Naive B cell (primary cell): ENCODE results near the gene NEDD4. TPM values are rescaled to one million over a fixed set of nuclear protein-coding genes. Genes with fewer than 3 reads are reported as not detected.

Source experiments
- ATAC-seq, 2 donors: fragments of 150-1000 bp; cut with Tn5 transposase; 2 replicates each; pipeline ENCODE4 v1.10.0; 2021; ENCODE audit warnings: low read depth in 2 of 2, mild to moderate bottlenecking in 2 of 2, moderate library complexity in 2 of 2
- DNase-seq: peaks from one replicate; pipeline ENCODE4 v3.0.0; 2022
- H3K27ac Mint-ChIP-seq, 6 donors: one replicate each; pipeline ENCODE4 v1.8.0; 2020 to 2022; ENCODE audit warnings: mild to moderate bottlenecking in 6 of 6, mixed read lengths in 6 of 6, moderate library complexity in 5 of 6, inconsistent platforms in 2 of 6
- H3K27me3 Mint-ChIP-seq, 3 donors: one replicate each; pipeline ENCODE4 v1.8.0; 2021 to 2022; ENCODE audit warnings: mixed read lengths in 3 of 3, mild to moderate bottlenecking in 1 of 3
- H3K36me3 Mint-ChIP-seq, 2 donors: one replicate each; pipeline ENCODE4 v1.8.0; 2020 to 2022; ENCODE audit warnings: mixed read lengths in 2 of 2, inconsistent platforms in 1 of 2, mild to moderate bottlenecking in 1 of 2
- H3K4me1 Mint-ChIP-seq, 3 donors: one replicate each; pipeline ENCODE4 v1.8.0; 2020 to 2022; ENCODE audit warnings: mixed read lengths in 3 of 3, inconsistent platforms in 1 of 3, mild to moderate bottlenecking in 1 of 3, moderate library complexity in 1 of 3
- H3K4me3 Mint-ChIP-seq, 8 donors: one replicate each; pipeline ENCODE4 v1.8.0; 2020 to 2022; ENCODE audit warnings: mild to moderate bottlenecking in 8 of 8, mixed read lengths in 8 of 8, moderate library complexity in 8 of 8, inconsistent platforms in 2 of 8
- H3K9me3 Mint-ChIP-seq, 7 donors: one replicate each; pipeline ENCODE4 v1.8.0; 2020 to 2022; ENCODE audit warnings: mixed read lengths in 7 of 7, mild to moderate bottlenecking in 5 of 7, inconsistent platforms in 2 of 7, moderate library complexity in 1 of 7
- polyA plus RNA-seq, 6 donors: library from polyadenylated mRNA; unstranded; fragments of 300-500 nt; fragmentation: Illumina TruSeq; gene quantifications; one replicate each; pipeline ENCODE4 v1.2.3, GENCODE V29; 2021; ENCODE audit warnings: low read depth in 6 of 6

NEDD4 gene
- polyA plus RNA-seq, 6 donors from 2014 or later = 0.18 to 0.68 (median 0.25) TPM; not detected in 1

DNA sequence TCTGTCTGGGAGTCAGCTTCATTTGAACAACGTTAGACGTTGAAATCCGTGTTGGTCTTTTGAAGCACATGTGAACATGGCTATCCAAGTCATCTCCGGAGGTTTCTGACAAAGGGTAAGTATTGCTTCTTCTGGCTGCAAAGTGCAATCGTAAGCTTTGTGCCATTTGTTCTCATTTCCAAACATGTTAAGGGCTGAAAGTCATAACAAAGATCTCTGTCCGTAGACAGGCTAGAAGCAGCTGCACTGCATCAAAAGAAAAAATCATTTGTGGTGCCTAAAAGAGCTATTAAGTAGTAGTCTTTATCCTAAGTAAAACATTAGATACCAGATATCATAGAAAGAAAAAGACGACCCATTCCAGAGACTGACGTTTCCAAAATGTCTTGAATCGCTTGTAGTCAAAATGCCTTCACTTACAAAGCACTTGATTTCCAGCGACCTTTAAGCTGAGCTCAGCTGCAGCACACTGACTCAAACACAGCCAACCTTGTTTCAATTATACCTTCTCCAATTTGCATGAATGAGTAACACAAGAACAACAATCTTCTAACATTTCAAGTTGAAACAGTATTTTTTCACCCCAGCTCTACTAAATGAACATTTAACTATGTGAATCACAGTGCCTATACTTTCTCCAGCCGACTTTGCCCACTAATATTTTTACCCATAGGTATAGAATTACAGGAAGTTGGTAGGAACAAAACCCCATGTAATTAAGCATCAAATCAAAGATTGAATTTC, 76.6 kb downstream of the NEDD4 start:
- no peak for ATAC-seq
- no peak overlapping the region for H3K4me3 Mint-ChIP-seq
- DNase-seq = no peak
- no peak overlapping the region for H3K27ac Mint-ChIP-seq
- no peaks in the 10 kb centered on the region for H3K36me3 Mint-ChIP-seq
- no peaks in the 10 kb centered on the region for H3K27me3 Mint-ChIP-seq
- H3K4me1 Mint-ChIP-seq = no peaks in the 10 kb centered on the region
- no peaks in the 10 kb centered on the region for H3K9me3 Mint-ChIP-seq

DNA sequence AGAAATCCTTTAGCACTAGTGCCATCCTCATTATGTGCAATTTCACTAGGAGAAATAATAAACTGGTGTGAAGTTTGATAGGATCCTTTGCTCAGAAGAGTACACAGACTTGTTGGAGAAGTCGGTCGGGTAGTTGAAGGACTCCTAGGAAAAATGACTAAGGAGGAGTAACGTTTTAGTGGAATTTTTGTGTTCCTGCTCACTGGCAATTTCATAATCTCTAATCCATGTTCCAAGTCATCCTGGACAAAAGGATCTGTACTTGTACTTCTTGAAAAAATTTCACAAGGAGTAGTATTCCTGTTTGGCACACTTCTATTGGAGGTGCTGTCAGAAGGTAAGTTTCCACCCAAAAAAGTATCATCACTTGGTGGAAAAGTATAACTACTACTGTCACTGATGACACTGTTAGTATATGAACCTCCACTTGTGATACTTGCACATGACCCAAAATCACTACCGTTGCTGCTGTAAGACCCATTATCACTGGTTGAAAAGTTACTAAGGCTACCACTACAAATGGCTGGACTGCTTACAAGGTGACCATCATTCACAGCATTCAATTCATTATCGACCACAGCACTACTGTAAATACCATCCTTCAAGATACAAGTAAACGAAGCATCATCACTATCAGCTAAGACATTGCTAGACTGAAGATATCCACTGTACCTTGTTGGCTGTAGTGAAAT, 77.4 kb downstream of the NEDD4 start:
- Mint-ChIP-seq H3K9me3 (no peaks in the 10 kb centered on the region), H3K4me3 (no peak overlapping the region), H3K36me3 (no peaks in the 10 kb centered on the region), H3K27ac (no peak overlapping the region), H3K27me3 (no peaks in the 10 kb centered on the region), H3K4me1 (no peaks in the 10 kb centered on the region)
- DNase-seq (no peak), ATAC-seq (no peak)

DNA sequence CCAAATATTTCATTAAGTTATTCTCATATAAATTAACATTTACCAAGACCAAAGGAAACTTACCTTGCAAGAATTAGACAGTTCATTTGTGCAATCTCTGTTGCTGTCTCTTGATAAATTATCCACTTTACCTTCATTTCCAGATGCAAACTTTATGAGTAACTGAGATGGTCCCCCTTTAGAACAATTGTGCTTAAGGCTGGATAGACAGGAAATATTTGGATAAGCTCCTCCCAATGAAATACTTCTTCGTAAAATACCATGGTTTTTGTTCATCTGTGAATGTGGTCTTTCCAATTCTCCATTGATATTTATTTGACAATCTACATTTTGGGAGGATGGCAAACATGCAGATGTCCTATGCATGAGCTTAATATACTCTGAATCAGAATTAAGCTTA, 78.2 kb downstream of the NEDD4 start:
- no peak overlapping the region for H3K4me3 Mint-ChIP-seq
- no peak overlapping the region for H3K27ac Mint-ChIP-seq
- no peaks in the 10 kb centered on the region for H3K36me3 Mint-ChIP-seq
- H3K27me3 Mint-ChIP-seq = no peaks in the 10 kb centered on the region
- no peaks in the 10 kb centered on the region for H3K9me3 Mint-ChIP-seq
- no peaks in the 10 kb centered on the region for H3K4me1 Mint-ChIP-seq
- no peak for DNase-seq
- ATAC-seq = no peak

DNA sequence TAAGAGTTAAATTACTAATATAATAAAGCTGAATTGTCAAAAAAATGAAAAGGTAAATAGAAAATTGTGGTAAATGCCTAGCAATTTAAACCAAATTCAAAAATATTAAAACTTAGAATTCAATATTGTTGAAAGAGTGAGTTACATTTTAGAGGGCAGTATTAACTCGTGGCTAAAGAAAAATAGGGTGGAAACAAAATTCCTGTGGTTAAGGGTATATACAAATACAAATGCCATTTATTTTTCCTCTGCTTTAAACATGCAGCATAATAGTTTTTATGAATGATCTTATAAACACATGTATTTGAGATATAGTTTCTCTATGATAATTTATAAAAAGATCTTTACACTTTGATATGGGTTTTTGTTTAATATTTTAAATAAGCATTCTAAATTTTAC, 79.0 kb downstream of the NEDD4 start:
- ATAC-seq (no peak), DNase-seq (no peak)
- Mint-ChIP-seq H3K4me1 (no peaks in the 10 kb centered on the region), H3K4me3 (no peak overlapping the region), H3K27ac (no peak overlapping the region), H3K36me3 (no peaks in the 10 kb centered on the region), H3K27me3 (no peaks in the 10 kb centered on the region), H3K9me3 (no peaks in the 10 kb centered on the region)

- Mint-ChIP-seq H3K4me1 (no peaks in the 10 kb centered on the region), H3K27ac (no peak overlapping the region), H3K4me3 (no peak overlapping the region), H3K9me3 (no peaks in the 10 kb centered on the region), H3K27me3 (no peaks in the 10 kb centered on the region), H3K36me3 (no peaks in the 10 kb centered on the region)
- no peak for DNase-seq
- no peak for ATAC-seq
These were observed 80.4 kb downstream of the NEDD4 start for GRCh38 chr15:55912982-55913381.

DNA sequence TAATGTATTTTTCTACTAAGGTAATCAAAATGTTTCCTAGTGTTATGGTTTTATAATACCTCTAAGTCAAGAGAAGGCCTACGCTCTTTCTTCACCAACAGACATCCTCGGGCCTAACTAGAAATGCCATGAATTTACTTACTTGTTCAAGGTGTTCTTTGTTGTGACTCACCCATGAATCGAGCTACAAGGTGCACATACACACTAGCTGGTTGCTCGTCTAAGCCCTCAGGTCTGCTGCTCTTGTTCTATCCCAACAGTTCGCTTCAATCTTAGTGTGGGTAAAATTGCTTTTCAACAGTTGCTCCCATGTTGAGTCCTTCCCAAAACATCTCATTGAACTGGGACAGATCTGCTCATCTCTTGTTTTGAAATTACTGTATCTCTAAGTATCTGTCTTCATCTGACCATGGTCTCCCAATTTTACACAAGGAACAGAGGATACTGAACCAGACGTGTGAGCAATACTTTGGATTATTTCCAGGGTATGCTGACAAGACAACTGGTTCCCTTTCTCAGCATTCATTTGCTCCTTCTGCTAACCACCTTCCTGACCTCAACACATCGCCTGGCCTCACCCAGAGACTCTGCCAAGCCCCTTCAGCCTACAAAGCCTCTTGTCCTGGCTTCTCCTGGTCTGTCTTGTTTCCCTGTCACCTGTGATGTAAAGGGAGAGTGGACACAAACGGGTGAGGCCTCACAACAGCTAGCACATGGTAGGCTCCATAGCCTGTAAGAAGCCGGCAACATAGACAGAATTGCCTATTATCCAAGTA, 84.2 kb downstream of the NEDD4 start:
- H3K36me3 Mint-ChIP-seq = no peaks in the 10 kb centered on the region
- DNase-seq = no peak
- H3K27me3 Mint-ChIP-seq = no peaks in the 10 kb centered on the region
- no peaks in the 10 kb centered on the region for H3K4me1 Mint-ChIP-seq
- no peak for ATAC-seq
- no peak overlapping the region for H3K27ac Mint-ChIP-seq
- H3K9me3 Mint-ChIP-seq = peaks cover 0 to 1% (median 0%) of the 10 kb centered on the region in 7 donors
- H3K4me3 Mint-ChIP-seq = no peak overlapping the region

DNA sequence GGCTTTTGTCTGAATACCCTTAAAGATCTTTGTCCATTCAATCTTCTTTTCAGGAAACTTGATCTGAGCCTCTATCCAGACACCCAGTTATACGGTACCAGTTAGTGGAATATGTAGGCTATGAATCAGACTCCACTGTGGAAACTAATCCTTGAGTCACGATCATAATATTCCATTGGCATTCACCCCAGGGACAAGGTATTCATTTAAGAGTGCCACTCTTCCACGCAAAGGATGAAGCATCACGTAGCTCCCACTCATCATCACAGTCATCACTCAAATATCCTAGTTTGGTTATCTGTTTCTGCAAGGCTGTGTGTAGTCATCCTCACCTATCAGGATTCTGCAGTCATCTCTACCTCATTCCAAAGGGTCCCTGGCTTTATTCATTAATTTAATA, 85.6 kb downstream of the NEDD4 start:
- no peaks in the 10 kb centered on the region for H3K36me3 Mint-ChIP-seq
- H3K27ac Mint-ChIP-seq = no peak overlapping the region
- no peaks in the 10 kb centered on the region for H3K27me3 Mint-ChIP-seq
- H3K9me3 Mint-ChIP-seq = peaks cover 0 to 1% (median 0%) of the 10 kb centered on the region in 7 donors
- no peak overlapping the region for H3K4me3 Mint-ChIP-seq
- no peak for DNase-seq
- no peaks in the 10 kb centered on the region for H3K4me1 Mint-ChIP-seq
- ATAC-seq = no peak

DNA sequence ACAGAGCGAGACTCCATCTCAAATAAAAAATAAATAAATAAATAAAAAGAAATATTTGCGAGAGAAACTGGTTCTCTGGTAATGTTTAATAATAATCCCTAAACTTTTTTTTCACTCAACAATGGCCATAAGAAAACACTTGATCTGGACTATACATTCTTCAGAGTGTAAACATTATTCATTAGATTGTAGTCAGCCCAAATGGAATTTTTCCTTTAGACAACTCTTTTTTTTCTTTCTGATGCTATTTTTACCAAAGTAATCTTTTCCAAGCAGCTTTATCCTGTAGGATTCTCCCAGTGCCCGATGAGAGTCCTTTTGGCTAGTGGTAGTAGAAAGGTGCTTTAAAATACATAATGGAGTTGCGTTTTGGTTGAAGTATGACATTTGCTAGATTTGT, 90.4 kb downstream of the NEDD4 start:
- no peak for ATAC-seq
- Mint-ChIP-seq H3K9me3 (peaks cover 0 to 1% (median 0%) of the 10 kb centered on the region in 7 donors), H3K27ac (no peak overlapping the region), H3K27me3 (no peaks in the 10 kb centered on the region), H3K36me3 (no peaks in the 10 kb centered on the region), H3K4me3 (no peak overlapping the region), H3K4me1 (no peaks in the 10 kb centered on the region)
- DNase-seq = no peak

- no peaks in the 10 kb centered on the region for H3K27me3 Mint-ChIP-seq
- no peak overlapping the region for H3K27ac Mint-ChIP-seq
- no peak overlapping the region for H3K4me3 Mint-ChIP-seq
These were observed 93.4 kb downstream of the NEDD4 start for GRCh38 chr15:55900019-55900418.

GRCh38 chr15:55899537-55899936, 93.9 kb downstream of the NEDD4 start:
- Mint-ChIP-seq H3K4me1 (no peaks in the 10 kb centered on the region), H3K27me3 (no peaks in the 10 kb centered on the region), H3K4me3 (no peak overlapping the region), H3K9me3 (no peaks in the 10 kb centered on the region), H3K36me3 (no peaks in the 10 kb centered on the region), H3K27ac (no peak overlapping the region)
- no peak for ATAC-seq
- DNase-seq = no peak

More at GRCh38 chr15:55900019-55900418, 93.4 kb downstream of the NEDD4 start:
- Mint-ChIP-seq H3K9me3 (no peaks in the 10 kb centered on the region), H3K36me3 (no peaks in the 10 kb centered on the region), H3K4me1 (no peaks in the 10 kb centered on the region)
- no peak for ATAC-seq
- DNase-seq = no peak

DNA sequence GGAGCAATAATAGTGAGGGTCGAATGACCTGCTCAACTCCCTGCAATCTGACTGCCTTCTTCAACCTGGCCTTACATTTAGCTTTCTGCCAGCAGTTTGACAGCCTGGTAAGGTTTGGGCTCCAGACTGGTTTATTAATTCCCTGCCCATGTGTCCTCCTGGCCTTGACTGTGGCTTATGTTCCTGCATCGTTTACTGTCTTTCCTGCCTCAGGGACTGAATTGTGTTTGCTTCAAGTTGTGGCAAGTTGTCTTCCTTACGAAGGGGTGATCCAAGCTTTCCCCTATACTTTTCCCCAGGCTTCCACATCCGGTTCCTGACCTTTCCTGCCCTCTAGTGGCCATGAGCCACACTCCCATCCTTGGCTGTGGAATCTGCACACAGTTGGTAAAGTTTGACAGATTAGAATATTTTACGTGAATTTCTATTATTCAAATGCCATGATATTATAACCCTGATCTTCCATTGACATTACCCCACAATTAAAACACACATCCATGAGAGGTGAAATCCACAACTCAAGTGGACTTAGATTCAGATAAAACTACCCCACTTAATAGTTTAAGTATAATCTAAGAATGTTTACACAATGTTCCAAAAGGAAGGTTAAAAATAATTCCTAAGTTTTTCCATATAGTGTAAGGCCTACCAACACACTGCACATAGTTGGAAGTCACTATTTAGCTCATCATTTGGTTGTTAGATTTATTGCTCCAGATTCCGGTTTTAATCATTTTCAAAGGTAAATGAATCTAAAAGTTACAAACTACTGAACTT, 95.7 kb downstream of the NEDD4 start:
- DNase-seq = no peak

GRCh38 chr15:55894399-55894965, 98.9 kb downstream of the NEDD4 start:
- H3K4me3 Mint-ChIP-seq = no peak overlapping the region
- H3K9me3 Mint-ChIP-seq = no peaks in the 10 kb centered on the region
- H3K36me3 Mint-ChIP-seq = no peaks in the 10 kb centered on the region
- ATAC-seq (no peak), DNase-seq (no peak)
- H3K27ac Mint-ChIP-seq = no peak overlapping the region
- no peaks in the 10 kb centered on the region for H3K4me1 Mint-ChIP-seq
- no peaks in the 10 kb centered on the region for H3K27me3 Mint-ChIP-seq

More for the DNA sequence above, 95.7 kb downstream of the NEDD4 start:
- H3K4me1 Mint-ChIP-seq = no peaks in the 10 kb centered on the region
- H3K27me3 Mint-ChIP-seq = no peaks in the 10 kb centered on the region
- peak overlapping the region in 1 of 8 donors; percentile 17 for H3K4me3 Mint-ChIP-seq
- no peaks in the 10 kb centered on the region for H3K36me3 Mint-ChIP-seq
- no peak for ATAC-seq
- H3K27ac Mint-ChIP-seq = no peak overlapping the region
- no peaks in the 10 kb centered on the region for H3K9me3 Mint-ChIP-seq

- DNase-seq = no peak
- no peak for ATAC-seq
- no peaks in the 10 kb centered on the region for H3K27me3 Mint-ChIP-seq
- no peak overlapping the region for H3K4me3 Mint-ChIP-seq
- H3K27ac Mint-ChIP-seq = no peak overlapping the region
- peaks cover 0 to 5% (median 0%) of the 10 kb centered on the region in 7 donors for H3K9me3 Mint-ChIP-seq
- H3K36me3 Mint-ChIP-seq = no peaks in the 10 kb centered on the region
- H3K4me1 Mint-ChIP-seq = no peaks in the 10 kb centered on the region
These were observed 99.6 kb downstream of the NEDD4 start for GRCh38 chr15:55893852-55894251.
